Chondrocyte (in vitro differentiated cells): Measurements from ENCODE around the gene SMOC2. TPM values are rescaled to one million over a fixed set of nuclear protein-coding genes. Genes with fewer than 3 reads are reported as not detected.
A peak's percentile ranks its signal among the peaks of the same experiment; 100 is the strongest.
"Not testable (repeated sequence)": the region's sequence is repeated elsewhere in the genome, so short reads cannot be mapped to it uniquely, and the experiment has no call there.

Experiments used
- DNase-seq: peaks from one replicate; pipeline ENCODE4 v3.0.0; 2021; ENCODE audit warnings: mixed read lengths, low spot score
- H3K27ac Mint-ChIP-seq: one replicate; pipeline ENCODE4 v1.8.0; 2021; ENCODE audit warnings: mild to moderate bottlenecking, moderate library complexity, mixed read lengths; ENCODE audit not compliant: unreplicated experiment
- H3K27me3 Mint-ChIP-seq: 2 replicates; pipeline ENCODE4 v1.8.0; 2021; ENCODE audit warnings: low read depth, mixed read lengths
- H3K36me3 Mint-ChIP-seq: 2 replicates; pipeline ENCODE4 v1.8.0; 2021; ENCODE audit warnings: low read depth, mixed read lengths
- H3K4me1 Mint-ChIP-seq: 2 replicates; pipeline ENCODE4 v1.8.0; 2021; ENCODE audit warnings: low read depth, mild to moderate bottlenecking, mixed read lengths
- H3K4me3 Mint-ChIP-seq: one replicate; pipeline ENCODE4 v1.8.0; 2021; ENCODE audit warnings: mild to moderate bottlenecking, moderate library complexity, mixed read lengths; ENCODE audit not compliant: unreplicated experiment
- H3K9me3 Mint-ChIP-seq: 2 replicates; pipeline ENCODE4 v1.8.0; 2021; ENCODE audit warnings: low read depth, mixed read lengths
- CTCF ChIP-seq: fragments of 200-600 bp; sonication (generic); IDR thresholded peaks from 2 replicates; pipeline ENCODE4 v1.5.0; 2021; ENCODE audit warnings: antibody characterized with exemption, mild to moderate bottlenecking, moderate library complexity
- total RNA-seq: library from RNA; stranded (reverse); gene quantifications from 3 replicates; pipeline ENCODE4 v1.2.1, GENCODE V29; 2021

The SMOC2 gene
- total RNA-seq, 1 donor from 2014 or later, result 148 TPM

- Mint-ChIP-seq H3K4me3 (no peak overlapping the region), H3K9me3 (no peaks in the 10 kb centered on the region), H3K4me1 (peaks cover 42% of the 10 kb centered on the region), H3K27me3 (peaks cover 1% of the 10 kb centered on the region), H3K36me3 (peaks cover 5% of the 10 kb centered on the region), H3K27ac (no peak overlapping the region)
- no peak for DNase-seq
- no peak for TF ChIP-seq CTCF
Measured at GRCh38 chr6:168536665-168537539, 95.9 kb downstream of the SMOC2 start.

- Mint-ChIP-seq H3K27ac (no peak overlapping the region), H3K9me3 (no peaks in the 10 kb centered on the region), H3K36me3 (peaks cover 5% of the 10 kb centered on the region), H3K27me3 (peaks cover 1% of the 10 kb centered on the region), H3K4me1 (peaks cover 48% of the 10 kb centered on the region), H3K4me3 (no peak overlapping the region)
- no peak for DNase-seq
- TF ChIP-seq CTCF, result no peak
Measured at GRCh38 chr6:168537540-168537884, 96.5 kb downstream of the SMOC2 start.

- H3K4me3 Mint-ChIP-seq, H3K27me3 Mint-ChIP-seq, H3K9me3 Mint-ChIP-seq, DNase-seq, H3K36me3 Mint-ChIP-seq, H3K27ac Mint-ChIP-seq: not testable (repeated sequence)
- H3K4me1 Mint-ChIP-seq, result peaks cover 53% of the 10 kb centered on the region
Measured at GRCh38 chr6:168538188-168538891, 97.4 kb downstream of the SMOC2 start.

- peaks cover 53% of the 10 kb centered on the region for H3K4me1 Mint-ChIP-seq
- TF ChIP-seq CTCF, result no peak
- no peak overlapping the region for H3K4me3 Mint-ChIP-seq
- H3K9me3 Mint-ChIP-seq, result no peaks in the 10 kb centered on the region
- H3K27ac Mint-ChIP-seq, result peak overlapping the region; percentile 12
- H3K27me3 Mint-ChIP-seq, result peaks cover 1% of the 10 kb centered on the region
- DNase-seq, result no peak
- H3K36me3 Mint-ChIP-seq, result peaks cover 5% of the 10 kb centered on the region
Measured at GRCh38 chr6:168538892-168539811, 98.2 kb downstream of the SMOC2 start.

GRCh38 chr6:168540713-168541291 is 99.8 kb downstream of the SMOC2 start:
- Mint-ChIP-seq H3K27me3 (no peaks in the 10 kb centered on the region), H3K4me3 (no peak overlapping the region), H3K4me1 (peaks cover 68% of the 10 kb centered on the region), H3K36me3 (peaks cover 5% of the 10 kb centered on the region), H3K27ac (peak overlapping the region; percentile 88), H3K9me3 (no peaks in the 10 kb centered on the region)
- TF ChIP-seq CTCF, result no peak
- no peak for DNase-seq
